ENCODE data around the gene DRAP1. TPM values are rescaled to one million over a fixed set of nuclear protein-coding genes. Genes with fewer than 3 reads are reported as not detected.

DRAP1 gene
- total and polyA plus RNA-seq, 9 of the 15 experiments (the other 6 are each of a cell fraction or from before 2014, with no cell fraction given): 9.6 to 200 (median 92.9) TPM

DNA sequence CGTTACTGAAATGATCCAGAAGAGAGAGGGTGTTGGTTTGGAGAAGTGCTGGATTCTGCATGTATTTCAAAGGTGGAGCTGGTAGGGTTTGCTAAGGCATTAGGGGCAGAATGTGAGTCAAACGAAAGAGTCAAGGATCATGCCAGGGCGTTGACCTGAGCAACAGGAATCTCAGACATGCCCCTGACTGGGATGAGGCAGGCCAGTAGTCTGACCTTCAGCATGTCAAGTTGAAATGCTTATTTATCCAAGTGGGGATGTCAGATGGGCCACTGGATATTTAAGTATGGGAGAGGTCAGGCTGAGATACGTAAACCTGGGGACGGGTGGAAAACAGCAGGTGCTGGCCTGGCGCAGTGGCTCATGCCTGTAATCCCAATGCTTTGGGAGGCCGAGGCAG is 23.3 kb downstream of the DRAP1 start (continued):
- TF ChIP-seq, protein P1, sequence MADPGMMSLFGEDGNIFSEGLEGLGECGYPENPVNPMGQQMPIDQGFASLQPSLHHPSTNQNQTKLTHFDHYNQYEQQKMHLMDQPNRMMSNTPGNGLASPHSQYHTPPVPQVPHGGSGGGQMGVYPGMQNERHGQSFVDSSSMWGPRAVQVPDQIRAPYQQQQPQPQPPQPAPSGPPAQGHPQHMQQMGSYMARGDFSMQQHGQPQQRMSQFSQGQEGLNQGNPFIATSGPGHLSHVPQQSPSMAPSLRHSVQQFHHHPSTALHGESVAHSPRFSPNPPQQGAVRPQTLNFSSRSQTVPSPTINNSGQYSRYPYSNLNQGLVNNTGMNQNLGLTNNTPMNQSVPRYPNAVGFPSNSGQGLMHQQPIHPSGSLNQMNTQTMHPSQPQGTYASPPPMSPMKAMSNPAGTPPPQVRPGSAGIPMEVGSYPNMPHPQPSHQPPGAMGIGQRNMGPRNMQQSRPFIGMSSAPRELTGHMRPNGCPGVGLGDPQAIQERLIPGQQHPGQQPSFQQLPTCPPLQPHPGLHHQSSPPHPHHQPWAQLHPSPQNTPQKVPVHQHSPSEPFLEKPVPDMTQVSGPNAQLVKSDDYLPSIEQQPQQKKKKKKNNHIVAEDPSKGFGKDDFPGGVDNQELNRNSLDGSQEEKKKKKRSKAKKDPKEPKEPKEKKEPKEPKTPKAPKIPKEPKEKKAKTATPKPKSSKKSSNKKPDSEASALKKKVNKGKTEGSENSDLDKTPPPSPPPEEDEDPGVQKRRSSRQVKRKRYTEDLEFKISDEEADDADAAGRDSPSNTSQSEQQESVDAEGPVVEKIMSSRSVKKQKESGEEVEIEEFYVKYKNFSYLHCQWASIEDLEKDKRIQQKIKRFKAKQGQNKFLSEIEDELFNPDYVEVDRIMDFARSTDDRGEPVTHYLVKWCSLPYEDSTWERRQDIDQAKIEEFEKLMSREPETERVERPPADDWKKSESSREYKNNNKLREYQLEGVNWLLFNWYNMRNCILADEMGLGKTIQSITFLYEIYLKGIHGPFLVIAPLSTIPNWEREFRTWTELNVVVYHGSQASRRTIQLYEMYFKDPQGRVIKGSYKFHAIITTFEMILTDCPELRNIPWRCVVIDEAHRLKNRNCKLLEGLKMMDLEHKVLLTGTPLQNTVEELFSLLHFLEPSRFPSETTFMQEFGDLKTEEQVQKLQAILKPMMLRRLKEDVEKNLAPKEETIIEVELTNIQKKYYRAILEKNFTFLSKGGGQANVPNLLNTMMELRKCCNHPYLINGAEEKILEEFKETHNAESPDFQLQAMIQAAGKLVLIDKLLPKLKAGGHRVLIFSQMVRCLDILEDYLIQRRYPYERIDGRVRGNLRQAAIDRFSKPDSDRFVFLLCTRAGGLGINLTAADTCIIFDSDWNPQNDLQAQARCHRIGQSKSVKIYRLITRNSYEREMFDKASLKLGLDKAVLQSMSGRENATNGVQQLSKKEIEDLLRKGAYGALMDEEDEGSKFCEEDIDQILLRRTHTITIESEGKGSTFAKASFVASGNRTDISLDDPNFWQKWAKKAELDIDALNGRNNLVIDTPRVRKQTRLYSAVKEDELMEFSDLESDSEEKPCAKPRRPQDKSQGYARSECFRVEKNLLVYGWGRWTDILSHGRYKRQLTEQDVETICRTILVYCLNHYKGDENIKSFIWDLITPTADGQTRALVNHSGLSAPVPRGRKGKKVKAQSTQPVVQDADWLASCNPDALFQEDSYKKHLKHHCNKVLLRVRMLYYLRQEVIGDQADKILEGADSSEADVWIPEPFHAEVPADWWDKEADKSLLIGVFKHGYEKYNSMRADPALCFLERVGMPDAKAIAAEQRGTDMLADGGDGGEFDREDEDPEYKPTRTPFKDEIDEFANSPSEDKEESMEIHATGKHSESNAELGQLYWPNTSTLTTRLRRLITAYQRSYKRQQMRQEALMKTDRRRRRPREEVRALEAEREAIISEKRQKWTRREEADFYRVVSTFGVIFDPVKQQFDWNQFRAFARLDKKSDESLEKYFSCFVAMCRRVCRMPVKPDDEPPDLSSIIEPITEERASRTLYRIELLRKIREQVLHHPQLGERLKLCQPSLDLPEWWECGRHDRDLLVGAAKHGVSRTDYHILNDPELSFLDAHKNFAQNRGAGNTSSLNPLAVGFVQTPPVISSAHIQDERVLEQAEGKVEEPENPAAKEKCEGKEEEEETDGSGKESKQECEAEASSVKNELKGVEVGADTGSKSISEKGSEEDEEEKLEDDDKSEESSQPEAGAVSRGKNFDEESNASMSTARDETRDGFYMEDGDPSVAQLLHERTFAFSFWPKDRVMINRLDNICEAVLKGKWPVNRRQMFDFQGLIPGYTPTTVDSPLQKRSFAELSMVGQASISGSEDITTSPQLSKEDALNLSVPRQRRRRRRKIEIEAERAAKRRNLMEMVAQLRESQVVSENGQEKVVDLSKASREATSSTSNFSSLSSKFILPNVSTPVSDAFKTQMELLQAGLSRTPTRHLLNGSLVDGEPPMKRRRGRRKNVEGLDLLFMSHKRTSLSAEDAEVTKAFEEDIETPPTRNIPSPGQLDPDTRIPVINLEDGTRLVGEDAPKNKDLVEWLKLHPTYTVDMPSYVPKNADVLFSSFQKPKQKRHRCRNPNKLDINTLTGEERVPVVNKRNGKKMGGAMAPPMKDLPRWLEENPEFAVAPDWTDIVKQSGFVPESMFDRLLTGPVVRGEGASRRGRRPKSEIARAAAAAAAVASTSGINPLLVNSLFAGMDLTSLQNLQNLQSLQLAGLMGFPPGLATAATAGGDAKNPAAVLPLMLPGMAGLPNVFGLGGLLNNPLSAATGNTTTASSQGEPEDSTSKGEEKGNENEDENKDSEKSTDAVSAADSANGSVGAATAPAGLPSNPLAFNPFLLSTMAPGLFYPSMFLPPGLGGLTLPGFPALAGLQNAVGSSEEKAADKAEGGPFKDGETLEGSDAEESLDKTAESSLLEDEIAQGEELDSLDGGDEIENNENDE (IDR thresholded peaks at IDR 0.05; ENCODE audit: low read depth, low read length): no peak
- no peak for TF ChIP-seq SREBF2 (CRISPR knock-in tag; IDR thresholded peaks at IDR 0.05)
- no peak for TF ChIP-seq NFRKB (IDR thresholded peaks at IDR 0.05; ENCODE audit: low read depth)
- TF ChIP-seq, protein P2, sequence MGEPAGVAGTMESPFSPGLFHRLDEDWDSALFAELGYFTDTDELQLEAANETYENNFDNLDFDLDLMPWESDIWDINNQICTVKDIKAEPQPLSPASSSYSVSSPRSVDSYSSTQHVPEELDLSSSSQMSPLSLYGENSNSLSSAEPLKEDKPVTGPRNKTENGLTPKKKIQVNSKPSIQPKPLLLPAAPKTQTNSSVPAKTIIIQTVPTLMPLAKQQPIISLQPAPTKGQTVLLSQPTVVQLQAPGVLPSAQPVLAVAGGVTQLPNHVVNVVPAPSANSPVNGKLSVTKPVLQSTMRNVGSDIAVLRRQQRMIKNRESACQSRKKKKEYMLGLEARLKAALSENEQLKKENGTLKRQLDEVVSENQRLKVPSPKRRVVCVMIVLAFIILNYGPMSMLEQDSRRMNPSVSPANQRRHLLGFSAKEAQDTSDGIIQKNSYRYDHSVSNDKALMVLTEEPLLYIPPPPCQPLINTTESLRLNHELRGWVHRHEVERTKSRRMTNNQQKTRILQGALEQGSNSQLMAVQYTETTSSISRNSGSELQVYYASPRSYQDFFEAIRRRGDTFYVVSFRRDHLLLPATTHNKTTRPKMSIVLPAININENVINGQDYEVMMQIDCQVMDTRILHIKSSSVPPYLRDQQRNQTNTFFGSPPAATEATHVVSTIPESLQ (CRISPR knock-in tag; IDR thresholded peaks at IDR 0.05): no peak
- TF ChIP-seq, protein P3, sequence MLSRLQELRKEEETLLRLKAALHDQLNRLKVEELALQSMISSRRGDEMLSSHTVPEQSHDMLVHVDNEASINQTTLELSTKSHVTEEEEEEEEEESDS (CRISPR knock-in tag; IDR thresholded peaks at IDR 0.05): no peak
